Renal pelvis (tissue), 4 donors: ENCODE data around the gene TRMT112. TPM values are rescaled to one million over a fixed set of nuclear protein-coding genes. Genes with fewer than 3 reads are reported as not detected.
"Not testable (repeated sequence)": the region's sequence is repeated elsewhere in the genome, so short reads cannot be mapped to it uniquely, and the experiment has no call there.

Source experiments
- DNase-seq: peaks from one replicate; pipeline ENCODE4 v3.0.0-alpha.2; 2013
- polyA plus RNA-seq, 3 donors: library from polyadenylated mRNA; unstranded; fragments of 120-200 nt; gene quantifications; one replicate each; pipeline ENCODE4 v1.2.1, GENCODE V29; 2013; ENCODE audit not compliant: insufficient read length in 3 of 3

TRMT112 gene
- polyA plus RNA-seq, 3 donors: 242 to 262 (median 252) TPM

- DNase-seq: no peak
These were observed 23.4 kb upstream of the TRMT112 start for GRCh38 chr11:64340671-64341335.

- no peak for DNase-seq
These were observed 22.5 kb upstream of the TRMT112 start, which contains the start of gene CCDC88B for GRCh38 chr11:64339754-64340408. Gene CCDC88B (plus strand): TSS chr11:64340204. CDS start chr11:64340267, 63 bp downstream.

DNA sequence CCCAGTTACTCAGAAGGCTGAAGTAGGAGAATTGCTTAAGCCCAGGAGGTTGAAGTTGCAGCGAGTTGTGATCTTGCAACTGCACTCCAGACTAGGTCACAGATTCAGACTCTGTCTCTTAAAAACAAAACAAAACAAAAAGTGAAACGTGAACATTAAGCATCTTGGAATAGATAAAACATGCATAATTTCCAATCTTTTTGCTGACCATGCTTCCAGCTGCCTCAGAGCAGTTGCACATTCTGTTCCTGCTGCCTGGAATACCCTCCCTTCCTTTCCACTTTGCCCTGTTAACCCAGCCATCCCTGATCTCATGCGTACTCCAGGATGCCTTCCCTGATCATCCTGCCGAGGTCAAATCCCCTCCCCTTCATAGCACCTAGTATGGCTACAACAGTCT lies 21.9 kb upstream of the TRMT112 start:
- no peak for DNase-seq

GRCh38 chr11:64338716-64339115 lies 21.4 kb upstream of the TRMT112 start:
- no peak for DNase-seq

GRCh38 chr11:64337538-64338249 lies 20.3 kb upstream of the TRMT112 start:
- DNase-seq: no peak

DNA sequence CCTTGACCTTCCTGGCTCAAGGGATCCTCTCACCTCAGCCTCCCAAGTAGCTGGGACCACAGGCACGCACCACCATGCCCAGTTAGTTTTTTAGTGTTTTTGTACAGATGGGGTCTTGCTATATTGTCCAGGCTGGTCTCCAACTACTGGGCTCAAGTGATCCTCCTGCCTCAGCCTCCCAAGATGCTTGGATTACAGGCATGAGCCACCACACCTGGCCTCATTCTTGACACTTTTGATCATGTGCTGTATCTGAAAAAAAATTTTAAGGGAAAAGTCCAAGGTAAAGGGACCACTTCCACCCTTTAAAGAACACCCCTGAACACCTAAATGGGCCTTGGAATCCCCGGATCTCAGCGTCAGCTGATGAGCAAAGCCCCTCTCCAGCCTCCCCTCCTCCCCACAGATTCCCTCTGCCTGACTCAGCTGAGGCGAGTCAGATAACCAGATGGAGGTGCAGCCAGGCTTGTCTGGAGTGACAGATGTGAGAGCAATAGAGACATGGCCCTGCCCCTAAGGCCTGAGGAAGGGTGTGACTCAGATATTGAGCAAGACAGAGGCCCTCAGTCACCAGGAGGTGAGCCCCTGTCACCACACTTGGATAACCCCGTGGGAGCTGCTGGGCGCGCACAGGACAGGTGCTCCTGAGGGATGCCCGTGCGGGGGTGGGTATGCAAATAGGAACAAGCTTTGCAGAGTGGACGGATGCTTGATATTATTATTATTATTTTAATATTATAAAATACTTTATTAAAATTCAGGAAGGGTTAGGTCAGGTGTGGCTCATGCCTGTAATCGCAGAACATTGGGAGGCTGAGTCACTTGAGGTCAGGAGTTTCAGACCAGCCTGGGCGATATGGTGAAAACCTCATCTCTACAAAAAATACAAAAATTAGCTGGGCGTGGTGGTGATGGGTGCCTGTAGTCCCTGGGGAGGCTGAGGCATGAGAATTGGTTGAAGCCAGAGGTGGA lies 17.7 kb upstream of the TRMT112 start:
- DNase-seq: no peak

GRCh38 chr11:64333556-64333955 lies 16.2 kb upstream of the TRMT112 start:
- no peak for DNase-seq

- no peak for DNase-seq
These were observed 14.4 kb upstream of the TRMT112 start for GRCh38 chr11:64331569-64332371.

GRCh38 chr11:64330888-64331287 lies 13.5 kb upstream of the TRMT112 start:
- DNase-seq: no peak

GRCh38 chr11:64327993-64328392 lies 10.6 kb upstream of the TRMT112 start:
- no peak for DNase-seq

- DNase-seq: no peak
These were observed 10.0 kb upstream of the TRMT112 start for GRCh38 chr11:64327375-64327774.

DNA sequence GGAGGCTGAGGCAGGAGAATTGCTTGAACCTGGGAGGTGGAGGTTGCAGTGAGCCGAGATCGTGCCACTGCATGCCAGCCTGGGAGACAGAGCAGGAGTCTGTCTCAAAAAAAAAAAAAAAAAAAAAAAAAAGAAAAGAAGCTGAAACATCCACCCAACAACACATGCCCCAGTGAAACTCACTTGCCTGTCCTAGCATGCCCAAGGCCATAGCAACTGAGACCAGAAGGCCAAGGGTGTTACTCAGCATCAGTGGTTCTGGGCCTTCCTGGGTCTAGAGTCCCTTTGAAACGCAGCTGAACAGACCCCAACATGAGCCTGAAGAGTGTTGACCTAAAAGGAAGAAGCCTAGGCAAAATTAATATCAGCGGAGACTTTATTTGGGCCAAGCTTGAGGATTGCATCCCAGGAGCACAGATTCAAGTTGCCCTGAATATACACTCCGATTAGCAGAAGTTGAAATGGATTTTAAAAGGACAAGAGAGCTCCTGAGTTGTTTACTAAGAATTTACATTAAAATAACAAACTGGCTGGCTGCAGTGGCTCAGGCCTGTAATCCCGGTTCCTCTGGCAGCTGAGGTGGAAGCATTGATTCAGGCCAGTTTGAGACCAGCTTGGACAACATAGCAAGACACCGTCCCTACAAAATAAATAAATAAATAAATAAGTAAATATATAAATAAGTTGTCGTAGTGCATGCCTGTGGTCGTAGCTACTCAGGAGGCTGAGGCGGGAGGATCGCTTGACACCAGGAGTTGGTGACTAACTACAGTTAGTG lies 7.5 kb upstream of the TRMT112 start:
- no peak for DNase-seq

DNA sequence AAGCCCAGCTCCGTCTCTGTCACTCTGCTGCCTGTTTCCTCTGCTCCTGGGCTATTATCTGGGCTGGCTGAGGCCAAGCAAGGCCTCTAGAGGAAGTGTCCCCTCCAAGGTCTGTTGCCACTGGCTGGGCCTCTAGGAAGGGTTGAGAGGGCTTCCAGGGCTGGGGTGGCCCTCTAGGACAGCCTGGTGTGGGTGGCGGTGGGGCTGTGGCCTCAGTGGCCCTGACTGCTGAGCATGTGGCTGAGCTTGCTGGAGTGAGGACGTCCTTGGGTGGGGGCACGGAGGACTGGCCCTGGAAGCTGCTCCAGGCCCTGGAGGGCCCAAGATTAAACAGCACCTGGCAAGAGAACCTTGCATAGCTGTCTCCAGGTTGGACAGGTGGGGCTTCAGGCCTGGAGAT lies 6.6 kb upstream of the TRMT112 start:
- not testable (repeated sequence) for DNase-seq

DNA sequence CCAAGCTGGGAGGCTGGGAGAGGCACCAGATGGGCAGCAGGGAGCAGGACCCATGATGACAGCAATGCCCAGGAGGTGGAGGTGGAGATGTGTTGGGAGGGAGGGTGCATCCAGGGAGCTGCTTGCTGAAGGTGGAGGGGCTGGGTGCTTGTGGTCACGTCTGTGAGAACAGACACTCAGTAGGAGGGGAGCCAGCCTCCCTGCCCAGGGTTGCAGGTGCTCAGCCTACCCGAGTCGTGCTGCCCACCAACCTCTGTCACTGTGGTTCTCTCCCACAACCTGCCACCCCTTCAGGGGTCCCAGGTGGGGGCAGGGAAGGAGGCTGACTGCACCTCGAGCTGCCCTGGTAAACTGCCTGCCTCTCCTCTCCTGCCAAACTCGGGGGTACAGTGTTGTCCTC lies 6.0 kb upstream of the TRMT112 start:
- DNase-seq: no peak

- no peak for DNase-seq
These were observed 5.5 kb upstream of the TRMT112 start for GRCh38 chr11:64322925-64323260.

DNA sequence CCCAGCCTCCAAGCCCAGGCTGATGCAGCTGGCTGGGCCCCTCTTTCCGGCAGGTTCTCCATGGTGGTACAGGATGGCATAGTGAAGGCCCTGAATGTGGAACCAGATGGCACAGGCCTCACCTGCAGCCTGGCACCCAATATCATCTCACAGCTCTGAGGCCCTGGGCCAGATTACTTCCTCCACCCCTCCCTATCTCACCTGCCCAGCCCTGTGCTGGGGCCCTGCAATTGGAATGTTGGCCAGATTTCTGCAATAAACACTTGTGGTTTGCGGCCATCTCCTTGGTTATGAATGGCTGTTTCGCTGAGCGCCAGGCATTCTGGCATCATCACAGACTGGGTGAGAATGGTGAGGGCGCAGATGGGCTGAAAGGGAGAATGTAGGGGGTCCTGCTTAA lies 4.2 kb upstream of the TRMT112 start:
- no peak for DNase-seq

DNA sequence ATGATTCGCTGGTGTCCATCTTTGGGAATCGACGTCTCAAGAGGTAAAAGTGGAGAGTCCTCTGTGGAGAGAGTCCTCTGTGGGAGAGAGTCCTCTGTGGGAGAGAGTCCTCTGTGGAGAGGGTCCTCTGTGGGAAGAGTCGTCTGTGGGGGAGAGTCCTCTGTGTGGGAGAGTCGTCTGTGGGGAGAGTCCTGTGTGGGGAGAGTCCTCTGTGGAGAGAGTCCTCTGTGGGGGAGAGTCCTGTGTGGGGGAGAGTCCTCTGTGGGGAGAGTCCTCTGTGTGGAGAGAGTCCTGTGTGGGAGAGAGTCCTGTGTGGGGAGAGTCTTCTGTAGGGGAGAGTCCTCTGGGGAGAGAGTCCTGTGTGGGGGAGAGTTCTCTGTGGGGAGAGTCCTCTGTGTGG lies 3.7 kb upstream of the TRMT112 start:
- no peak for DNase-seq

DNA sequence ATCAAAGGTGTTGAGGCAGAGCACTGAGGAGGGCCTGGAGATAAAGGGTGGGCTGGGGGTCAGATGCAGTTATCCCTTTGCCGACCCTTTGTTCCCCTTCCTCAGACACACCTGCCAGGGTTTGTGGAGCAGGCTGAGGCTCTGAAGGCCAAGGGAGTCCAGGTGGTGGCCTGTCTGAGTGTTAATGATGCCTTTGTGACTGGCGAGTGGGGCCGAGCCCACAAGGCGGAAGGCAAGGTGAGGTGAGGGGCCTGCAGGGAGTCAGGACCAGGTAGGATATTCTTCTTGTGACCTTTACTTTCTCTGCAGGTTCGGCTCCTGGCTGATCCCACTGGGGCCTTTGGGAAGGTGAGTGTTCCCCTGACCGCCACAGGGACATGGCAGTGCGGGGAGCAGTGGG lies 3.2 kb upstream of the TRMT112 start:
- no peak for DNase-seq

GRCh38 chr11:64318766-64319761 lies 1.7 kb upstream of the TRMT112 start:
- no peak for DNase-seq
